OCI-LY1 (cell line): ENCODE measurements around the gene ALDH1L1.

Experiments used
- H2AFZ ChIP-seq: fragments of 200-600 bp; sonication (generic), shearing (Covaris generic); 2 replicates; pipeline ENCODE4 v1.6.0; 2014; ENCODE audit warnings: antibody characterized with exemption, mild to moderate bottlenecking, low read length
- H3F3A ChIP-seq: fragments of 200-600 bp; sonication (generic), shearing (Covaris generic); 2 replicates; pipeline ENCODE4 v1.6.0; 2014; ENCODE audit warnings: mild to moderate bottlenecking, antibody characterized with exemption, low read length, moderate library complexity; ENCODE audit not compliant: insufficient read depth
- H3K27ac ChIP-seq: fragments of 200-600 bp; sonication (generic); 2 replicates; pipeline ENCODE4 v1.5.1; 2014; ENCODE audit warnings: low read length, mixed run types, mild to moderate bottlenecking, low read depth; ENCODE audit not compliant: poor library complexity, severe bottlenecking
- H3K27me3 ChIP-seq: fragments of 200-600 bp; sonication (generic); 2 replicates; pipeline ENCODE4 v1.6.0; 2014; ENCODE audit warnings: antibody characterized with exemption, mild to moderate bottlenecking, low read length, moderate library complexity; ENCODE audit not compliant: insufficient read depth
- H3K36me3 ChIP-seq: fragments of 200-600 bp; sonication (generic); 2 replicates; pipeline ENCODE4 v1.6.1; 2014; ENCODE audit warnings: mild to moderate bottlenecking, antibody characterized with exemption, low read length, moderate library complexity, mixed read lengths; ENCODE audit not compliant: insufficient read depth
- H3K4me1 ChIP-seq: fragments of 200-600 bp; sonication (generic); 2 replicates; pipeline ENCODE4 v1.5.1; 2014; ENCODE audit warnings: mild to moderate bottlenecking, low read length, moderate library complexity; ENCODE audit not compliant: insufficient read depth, severe bottlenecking
- H3K4me2 ChIP-seq: fragments of 200-600 bp; sonication (generic), shearing (Covaris generic); 2 replicates; pipeline ENCODE4 v1.6.1; 2014; ENCODE audit warnings: low read length
- H3K4me3 ChIP-seq: fragments of 200-600 bp; sonication (generic); 2 replicates; pipeline ENCODE4 v1.5.1; 2014; ENCODE audit warnings: low read length, low read depth, mild to moderate bottlenecking, mixed read lengths; ENCODE audit not compliant: poor library complexity, severe bottlenecking
- H3K79me2 ChIP-seq: fragments of 200-600 bp; shearing (Covaris generic); 2 replicates; pipeline ENCODE4 v1.6.1; 2016; ENCODE audit warnings: mixed run types, low read length, mixed read lengths; ENCODE audit not compliant: insufficient read depth
- H3K9ac ChIP-seq: fragments of 200-600 bp; sonication (generic), shearing (Covaris generic); 2 replicates; pipeline ENCODE4 v1.6.1; 2014; ENCODE audit warnings: mild to moderate bottlenecking, low read length, mixed read lengths
- H3K9me2 ChIP-seq: fragments of 200-600 bp; sonication (generic), shearing (Covaris generic); 2 replicates; pipeline ENCODE4 v1.6.1; 2014; ENCODE audit warnings: low read depth, mild to moderate bottlenecking, low read length, mixed read lengths
- H3K9me3 ChIP-seq: fragments of 200-600 bp; shearing (Covaris generic); 2 replicates; pipeline ENCODE4 v1.6.1; 2014; ENCODE audit warnings: low read length, mixed read lengths
- H4K20me1 ChIP-seq: fragments of 200-600 bp; sonication (generic), shearing (Covaris generic); 2 replicates; pipeline ENCODE4 v1.6.0; 2016; ENCODE audit warnings: mild to moderate bottlenecking, low read length; ENCODE audit not compliant: insufficient read depth
- CTCF ChIP-seq: fragments of 200-600 bp; sonication (generic), shearing (Covaris generic); IDR thresholded peaks from 2 replicates; pipeline ENCODE4 v1.5.1; 2017; ENCODE audit warnings: mild to moderate bottlenecking, antibody characterized with exemption, low read length, moderate library complexity, mixed read lengths
- EZH2 ChIP-seq: fragments of 200-600 bp; sonication (generic), shearing (Covaris generic); IDR thresholded peaks from 2 replicates; pipeline ENCODE4 v1.8.0; 2017; ENCODE audit warnings: borderline replicate concordance, mixed run types, mild to moderate bottlenecking, antibody characterized with exemption, low read length, moderate library complexity, mixed read lengths

Gene ALDH1L1

DNA sequence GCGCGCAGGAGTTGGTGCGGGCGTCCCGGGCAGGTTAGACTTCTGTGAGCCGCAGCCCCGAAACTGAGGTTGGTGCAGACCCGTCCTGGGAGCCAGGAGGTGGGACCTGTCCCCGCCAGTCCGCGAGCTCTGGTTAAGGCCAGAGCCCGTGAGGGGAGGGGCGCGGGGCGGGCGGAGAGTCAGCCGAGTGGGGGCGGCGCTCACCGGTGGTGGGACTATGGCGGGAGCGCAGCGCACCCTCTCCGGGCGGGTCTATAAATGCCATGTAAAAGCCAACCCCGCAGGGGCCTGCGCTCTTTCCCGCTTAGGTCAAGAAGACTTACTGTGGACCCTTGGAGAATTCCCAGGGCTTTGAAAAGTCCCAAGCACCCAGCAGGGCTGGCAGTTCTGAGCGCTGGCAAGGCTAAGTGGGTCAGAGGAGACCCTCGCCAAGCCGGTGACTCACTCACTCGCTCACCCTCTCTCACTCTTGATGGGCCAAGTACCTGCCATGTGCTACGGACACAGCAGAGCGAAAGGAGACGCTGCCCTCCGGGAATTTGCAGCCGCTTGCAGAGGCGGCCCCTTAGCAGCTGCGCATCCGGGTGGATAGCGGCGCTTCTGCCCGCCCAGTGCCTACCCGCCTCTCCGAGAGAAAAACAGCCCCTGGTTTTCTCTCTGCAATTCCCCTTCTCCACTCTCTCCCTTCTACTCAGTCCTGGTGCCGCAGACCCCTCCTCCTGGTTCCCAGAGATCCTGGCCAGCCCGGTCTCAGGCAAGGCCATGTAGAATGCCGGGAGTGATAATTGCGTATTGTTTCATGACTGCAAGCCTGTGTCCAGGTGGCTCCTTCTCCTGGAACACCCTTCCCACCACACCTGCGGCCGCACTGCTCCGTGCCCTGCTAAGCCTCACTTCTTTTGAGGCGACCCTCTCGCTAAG is at the start of gene ALDH1L1:
Gene ALDH1L1 (minus strand): TSS at position 110 of the 921 bp plus-strand sequence. CDS start 19,607 bp downstream, outside the sequence.
- Histone ChIP-seq H3K9me3 (no peaks in the 10 kb centered on the region), H3K9me2 (no peaks in the 10 kb centered on the region), H3K36me3 (no peaks in the 10 kb centered on the region), H3K4me3 (no peak within 1 kb of the TSS), H2AFZ (no peak within 1 kb of the TSS), H3K79me2 (no peaks in the 10 kb centered on the region), H3K4me2 (no peak within 1 kb of the TSS), H3F3A (no peaks in the 10 kb centered on the region), H4K20me1 (no peaks in the 10 kb centered on the region), H3K27me3 (no peaks in the 10 kb centered on the region), H3K27ac (no peak within 1 kb of the TSS), H3K4me1 (no peaks in the 10 kb centered on the region), H3K9ac (no peak within 1 kb of the TSS)
- TF ChIP-seq CTCF (no peak), EZH2 (no peak)

DNA sequence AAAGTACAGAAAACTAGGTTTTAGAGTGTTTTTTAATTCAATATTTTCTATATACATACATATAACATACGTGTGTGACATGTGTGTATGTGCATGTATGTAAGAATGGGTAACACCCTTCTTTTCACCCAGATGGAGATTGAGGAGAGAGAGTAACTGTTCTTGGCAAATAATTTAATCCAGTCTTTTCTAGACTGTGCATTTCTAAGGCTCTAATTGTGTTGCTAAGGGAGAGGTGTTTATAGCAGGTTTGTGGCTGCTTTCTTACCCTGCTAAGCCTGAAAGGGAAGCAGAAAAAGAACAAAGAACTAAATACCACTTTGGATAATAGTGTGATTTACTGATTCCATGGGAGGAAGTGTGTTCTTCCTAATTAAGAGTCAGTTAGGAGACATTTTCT is 46.0 kb upstream of the ALDH1L1 start:
- Histone ChIP-seq H3F3A (no peaks in the 10 kb centered on the region), H4K20me1 (no peaks in the 10 kb centered on the region), H3K9me3 (peaks cover 3% of the 10 kb centered on the region; the same call in 1 of the 2 replicates), H3K4me3 (no peak overlapping the region), H3K9me2 (no peaks in the 10 kb centered on the region), H3K4me2 (no peak overlapping the region), H3K9ac (no peak overlapping the region), H3K4me1 (no peaks in the 10 kb centered on the region), H2AFZ (no peak overlapping the region), H3K79me2 (no peaks in the 10 kb centered on the region), H3K27me3 (no peaks in the 10 kb centered on the region), H3K27ac (no peak overlapping the region), H3K36me3 (no peaks in the 10 kb centered on the region)
- TF ChIP-seq CTCF (no peak), EZH2 (no peak)

GRCh38 chr3:126216416-126216815 is 36.0 kb upstream of the ALDH1L1 start:
- Histone ChIP-seq H3K4me1 (no peaks in the 10 kb centered on the region), H2AFZ (no peak overlapping the region), H3K4me2 (no peak overlapping the region), H3K27ac (no peak overlapping the region), H3K4me3 (no peak overlapping the region), H3F3A (no peaks in the 10 kb centered on the region), H3K27me3 (no peaks in the 10 kb centered on the region), H4K20me1 (no peaks in the 10 kb centered on the region), H3K9me2 (no peaks in the 10 kb centered on the region), H3K9ac (no peak overlapping the region), H3K9me3 (no peaks in the 10 kb centered on the region), H3K36me3 (no peaks in the 10 kb centered on the region), H3K79me2 (no peaks in the 10 kb centered on the region)
- TF ChIP-seq CTCF (no peak), EZH2 (no peak)
